Activated naive CD4-positive, alpha-beta T cell treated with anti-CD3 and anti-CD28 coated beads for 36 hours (primary cell): ENCODE data around the gene RUNX1. TPM values are rescaled to one million over a fixed set of nuclear protein-coding genes. Genes with fewer than 3 reads are reported as not detected.

Source experiments
- CTCF ChIA-PET: fragments of 350-600 bp; sonication (Branson Sonifier 250); formaldehyde crosslinking; loops from one replicate; lab custom pipeline; 2021; ENCODE audit warnings: antibody characterized with exemption; lab: Charles Lee
- DNase-seq: peaks from one replicate; pipeline ENCODE4 v3.0.0-alpha.2; 2020
- H3K27ac Mint-ChIP-seq: one replicate; pipeline ENCODE4 v1.8.0; 2021; ENCODE audit warnings: mild to moderate bottlenecking, mixed read lengths
- H3K27me3 Mint-ChIP-seq: one replicate; pipeline ENCODE4 v1.8.0; 2021; ENCODE audit warnings: low read depth, mixed read lengths
- H3K36me3 Mint-ChIP-seq: one replicate; pipeline ENCODE4 v1.8.0; 2021; ENCODE audit warnings: low read depth, mixed read lengths
- H3K4me1 Mint-ChIP-seq: one replicate; pipeline ENCODE4 v1.8.0; 2021; ENCODE audit warnings: low read depth, mixed read lengths
- H3K4me3 Mint-ChIP-seq: one replicate; pipeline ENCODE4 v1.8.0; 2021; ENCODE audit warnings: mild to moderate bottlenecking, moderate library complexity, mixed read lengths
- H3K9me3 Mint-ChIP-seq: one replicate; pipeline ENCODE4 v1.8.0; 2021; ENCODE audit warnings: mixed read lengths
- intact Hi-C: fragments of 100-400 bp; cut with micrococcal nuclease; formaldehyde crosslinking; loops from one replicate; pipeline ENCODE4 v1.15.1; 2023
- total RNA-seq, 2 experiments: library from RNA; stranded (reverse); gene quantifications; one replicate each; pipeline ENCODE4 v1.2.3, GENCODE V29; 2021

RUNX1 gene
- total RNA-seq, 2 experiments from 2014 or later, result 36.9 to 41.0 TPM

GRCh38 chr21:34782506-34783360 is 266.4 kb downstream of the RUNX1 start:
- H3K4me1 Mint-ChIP-seq, result no peaks in the 10 kb centered on the region
- no peak overlapping the region for H3K4me3 Mint-ChIP-seq
- no peak for DNase-seq
- no peak overlapping the region for H3K27ac Mint-ChIP-seq
- no peaks in the 10 kb centered on the region for H3K36me3 Mint-ChIP-seq
- intact Hi-C loops, result no loop called here
- no peaks in the 10 kb centered on the region for H3K9me3 Mint-ChIP-seq
- CTCF ChIA-PET, result interaction anchor here (1.5 kb wide), 1 partner anchor 37 kb away, joined by 3 read pairs; no protein-coding TSS in a partner anchor
- no peaks in the 10 kb centered on the region for H3K27me3 Mint-ChIP-seq

GRCh38 chr21:34781526-34781925 is 267.6 kb downstream of the RUNX1 start:
- Mint-ChIP-seq H3K9me3 (no peaks in the 10 kb centered on the region), H3K4me1 (no peaks in the 10 kb centered on the region), H3K4me3 (no peak overlapping the region), H3K27me3 (no peaks in the 10 kb centered on the region), H3K36me3 (no peaks in the 10 kb centered on the region), H3K27ac (no peak overlapping the region)
- DNase-seq, result no peak
- CTCF ChIA-PET, result interaction anchor here (0.6 to 1.5 kb wide), 2 partner anchors 36 to 870 kb away, joined by 3 read pairs; no protein-coding TSS in a partner anchor
- intact Hi-C loops, result no loop called here

DNA sequence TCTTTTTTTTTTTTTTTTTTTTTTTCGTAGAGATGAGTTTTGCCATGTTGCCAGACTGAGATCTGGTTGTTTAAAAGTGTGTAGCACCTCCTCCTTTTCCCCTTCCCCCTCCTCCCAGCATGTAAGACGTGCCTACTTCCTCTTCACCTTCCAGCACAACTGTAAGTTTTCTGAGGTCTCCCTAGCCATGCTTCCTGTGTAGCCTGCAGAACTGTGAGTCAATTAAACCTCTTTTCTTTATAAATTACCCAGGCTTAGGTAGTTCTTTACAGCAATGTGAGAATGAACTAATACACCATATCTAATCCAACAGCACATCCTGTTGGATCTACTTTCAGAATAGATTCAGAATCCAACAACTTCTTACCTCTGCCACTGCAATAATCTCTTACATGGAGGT is 269.2 kb downstream of the RUNX1 start:
- intact Hi-C loops, result no loop called here

GRCh38 chr21:34775793-34776192 is 273.3 kb downstream of the RUNX1 start:
- Mint-ChIP-seq H3K9me3 (peaks cover 2% of the 10 kb centered on the region), H3K4me1 (no peaks in the 10 kb centered on the region), H3K27ac (no peak overlapping the region), H3K36me3 (no peaks in the 10 kb centered on the region), H3K27me3 (no peaks in the 10 kb centered on the region), H3K4me3 (no peak overlapping the region)
- CTCF ChIA-PET, result no interaction called here
- DNase-seq, result no peak
- intact Hi-C loops, result no loop called here

More for the DNA sequence above, 269.2 kb downstream of the RUNX1 start:
- Mint-ChIP-seq H3K9me3 (no peaks in the 10 kb centered on the region), H3K4me1 (no peaks in the 10 kb centered on the region), H3K4me3 (no peak overlapping the region), H3K27ac (no peak overlapping the region), H3K27me3 (no peaks in the 10 kb centered on the region), H3K36me3 (no peaks in the 10 kb centered on the region)
- DNase-seq, result no peak
- CTCF ChIA-PET, result no interaction called here

DNA sequence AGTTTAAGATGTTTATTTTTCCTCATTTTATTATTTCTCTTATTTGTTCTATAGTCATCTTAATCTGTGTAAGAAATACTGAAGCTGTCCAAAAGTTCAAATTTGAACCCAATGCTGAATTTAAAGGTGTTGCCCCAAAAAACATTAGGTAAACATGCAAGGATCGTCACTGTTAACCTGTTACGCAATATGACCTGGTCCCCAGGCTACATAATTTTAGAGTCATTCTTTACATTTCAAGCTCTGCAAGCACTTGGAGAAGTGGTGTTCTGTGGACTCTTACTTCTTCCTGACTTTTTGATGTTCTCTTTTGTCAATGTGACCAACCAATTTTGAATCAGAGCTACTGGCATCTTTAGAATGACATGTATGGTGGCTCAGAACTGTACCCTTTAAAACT is 274.4 kb downstream of the RUNX1 start:
- Mint-ChIP-seq H3K36me3 (no peaks in the 10 kb centered on the region), H3K4me3 (no peak overlapping the region), H3K9me3 (peaks cover 2% of the 10 kb centered on the region), H3K27me3 (no peaks in the 10 kb centered on the region), H3K4me1 (no peaks in the 10 kb centered on the region), H3K27ac (no peak overlapping the region)
- CTCF ChIA-PET, result interaction anchor here (0.6 kb wide), 1 partner anchor 52 kb away, joined by 3 read pairs; no protein-coding TSS in a partner anchor
- intact Hi-C loops, result no loop called here
- DNase-seq, result no peak

DNA sequence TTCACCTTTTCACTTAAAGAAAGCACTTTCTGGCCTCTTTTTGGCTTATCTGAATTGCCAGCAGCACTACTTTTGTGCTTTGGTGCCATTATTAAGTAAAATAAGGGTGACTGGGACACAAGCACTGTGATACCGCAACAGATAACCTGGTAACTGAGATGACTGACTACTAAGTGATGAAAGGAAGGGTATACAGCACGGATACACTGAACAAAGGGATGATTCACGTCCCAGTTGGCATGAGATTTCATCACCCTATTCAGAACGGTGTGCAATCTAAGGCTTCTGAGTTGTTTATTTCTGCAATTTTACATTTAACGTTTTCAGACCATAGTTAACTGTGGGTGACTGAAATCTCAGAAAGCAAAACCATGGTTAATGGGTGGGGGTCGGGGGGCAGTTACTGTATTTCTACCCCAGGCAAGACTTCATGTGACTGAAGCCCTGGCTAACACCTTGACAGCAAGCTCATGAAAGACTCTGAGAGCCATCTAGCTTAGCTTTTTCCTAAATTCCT is 277.5 kb downstream of the RUNX1 start:
- no peaks in the 10 kb centered on the region for H3K4me1 Mint-ChIP-seq
- H3K36me3 Mint-ChIP-seq, result no peaks in the 10 kb centered on the region
- no peak for DNase-seq
- H3K9me3 Mint-ChIP-seq, result peaks cover 2% of the 10 kb centered on the region
- no peaks in the 10 kb centered on the region for H3K27me3 Mint-ChIP-seq
- H3K27ac Mint-ChIP-seq, result no peak overlapping the region
- intact Hi-C loops, result no loop called here
- CTCF ChIA-PET, result no interaction called here
- no peak overlapping the region for H3K4me3 Mint-ChIP-seq

DNA sequence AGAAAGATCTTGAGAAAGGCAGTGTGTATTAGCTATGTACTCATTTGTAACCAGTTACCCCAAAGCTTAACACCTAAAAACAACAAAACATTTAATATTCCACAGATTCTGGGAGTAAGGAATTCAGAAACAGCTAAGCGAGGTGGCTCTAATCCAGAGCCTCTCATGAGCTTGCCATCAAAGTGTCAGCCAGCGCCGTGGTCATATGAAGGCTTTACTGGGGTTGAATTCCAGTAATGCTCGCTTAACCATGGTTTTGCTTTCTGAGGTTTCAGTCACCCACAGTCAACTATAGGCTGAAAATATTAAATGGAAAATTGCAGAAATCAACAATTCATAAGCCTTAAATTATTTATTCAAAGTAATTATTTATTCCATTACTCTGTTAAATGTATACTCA is 278.5 kb downstream of the RUNX1 start:
- Mint-ChIP-seq H3K36me3 (no peaks in the 10 kb centered on the region), H3K4me1 (no peaks in the 10 kb centered on the region), H3K9me3 (peaks cover 2% of the 10 kb centered on the region), H3K27ac (no peak overlapping the region), H3K4me3 (no peak overlapping the region), H3K27me3 (no peaks in the 10 kb centered on the region)
- CTCF ChIA-PET, result no interaction called here
- intact Hi-C loops, result no loop called here
- no peak for DNase-seq

- H3K27me3 Mint-ChIP-seq, result no peaks in the 10 kb centered on the region
- H3K4me3 Mint-ChIP-seq, result no peak overlapping the region
- H3K9me3 Mint-ChIP-seq, result no peaks in the 10 kb centered on the region
- intact Hi-C loops, result no loop called here
- H3K27ac Mint-ChIP-seq, result no peak overlapping the region
- H3K4me1 Mint-ChIP-seq, result no peaks in the 10 kb centered on the region
- no peak for DNase-seq
- CTCF ChIA-PET, result no interaction called here
- no peaks in the 10 kb centered on the region for H3K36me3 Mint-ChIP-seq
Observed at GRCh38 chr21:34768326-34768725, 280.8 kb downstream of the RUNX1 start.

DNA sequence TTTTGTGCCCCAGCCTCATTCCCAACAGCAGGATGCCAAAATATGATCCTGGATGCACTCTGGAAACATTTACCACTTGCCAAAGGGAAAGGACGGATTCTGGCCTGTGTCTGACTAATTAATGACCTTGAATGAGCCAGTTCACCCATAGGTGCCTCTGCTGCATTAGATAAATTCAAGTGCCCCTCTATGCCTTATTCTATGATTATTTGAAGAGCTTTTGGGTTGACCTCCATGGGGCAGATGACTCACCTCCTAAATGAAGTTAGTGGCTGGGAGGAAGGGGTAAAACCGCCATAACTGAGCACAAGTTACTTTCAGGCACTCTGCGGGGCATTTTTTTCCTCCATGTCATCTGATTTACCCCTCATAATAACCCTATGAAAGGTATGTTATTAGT is 282.2 kb downstream of the RUNX1 start:
- Mint-ChIP-seq H3K36me3 (no peaks in the 10 kb centered on the region), H3K27me3 (no peaks in the 10 kb centered on the region), H3K4me1 (no peaks in the 10 kb centered on the region), H3K4me3 (no peak overlapping the region), H3K27ac (no peak overlapping the region), H3K9me3 (no peaks in the 10 kb centered on the region)
- intact Hi-C loops, result no loop called here
- no peak for DNase-seq
- CTCF ChIA-PET, result interaction anchor here (1.0 kb wide), 1 partner anchor 10 kb away, joined by 3 read pairs; no protein-coding TSS in a partner anchor

- intact Hi-C loops, result no loop called here
- CTCF ChIA-PET, result interaction anchor here (0.6 to 1.6 kb wide), 4 partner anchors 20 to 1261 kb away, joined by 3 to 6 read pairs (median 3); no protein-coding TSS in a partner anchor
- DNase-seq, result no peak
- Mint-ChIP-seq H3K4me3 (no peak overlapping the region), H3K27me3 (no peaks in the 10 kb centered on the region), H3K27ac (no peak overlapping the region), H3K4me1 (no peaks in the 10 kb centered on the region), H3K9me3 (no peaks in the 10 kb centered on the region), H3K36me3 (no peaks in the 10 kb centered on the region)
Observed at GRCh38 chr21:34765619-34766018, 283.5 kb downstream of the RUNX1 start.

- no peak overlapping the region for H3K27ac Mint-ChIP-seq
Observed at GRCh38 chr21:34764715-34765284, 284.3 kb downstream of the RUNX1 start.

DNA sequence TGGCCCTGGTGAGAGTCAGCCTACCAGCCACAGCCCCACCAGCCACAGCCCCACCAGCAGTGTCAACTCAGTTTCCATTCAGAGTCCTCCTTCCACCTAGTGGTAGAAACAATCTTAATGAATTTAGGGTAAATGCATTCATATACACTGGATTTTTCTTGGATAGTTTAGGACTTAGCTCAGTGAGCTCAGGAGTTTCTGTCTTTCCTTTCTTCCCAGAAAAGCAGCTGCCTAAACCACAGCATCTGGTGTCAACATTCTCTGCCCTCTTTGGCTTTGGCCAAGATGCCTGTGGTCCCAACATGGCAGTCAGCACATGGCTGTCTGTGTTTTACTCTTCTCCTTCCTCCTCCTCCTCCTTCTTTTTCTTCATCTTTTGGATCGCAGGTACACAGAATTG is 286.3 kb downstream of the RUNX1 start:
- Mint-ChIP-seq H3K27ac (no peak overlapping the region), H3K36me3 (no peaks in the 10 kb centered on the region), H3K4me3 (no peak overlapping the region), H3K9me3 (no peaks in the 10 kb centered on the region), H3K27me3 (no peaks in the 10 kb centered on the region), H3K4me1 (no peaks in the 10 kb centered on the region)
- CTCF ChIA-PET, result interaction anchor here (1.3 kb wide), 1 partner anchor 19 kb away, joined by 4 read pairs; no protein-coding TSS in a partner anchor
- intact Hi-C loops, result no loop called here
- no peak for DNase-seq

More at GRCh38 chr21:34764715-34765284, 284.3 kb downstream of the RUNX1 start:
- no peaks in the 10 kb centered on the region for H3K4me1 Mint-ChIP-seq
- H3K9me3 Mint-ChIP-seq, result no peaks in the 10 kb centered on the region
- H3K4me3 Mint-ChIP-seq, result no peak overlapping the region
- H3K36me3 Mint-ChIP-seq, result no peaks in the 10 kb centered on the region
- CTCF ChIA-PET, result interaction anchor here (1.5 to 1.6 kb wide), 2 partner anchors 19 to 43 kb away, joined by 3 to 6 read pairs; no protein-coding TSS in a partner anchor
- no peak for DNase-seq
- intact Hi-C loops, result no loop called here
- no peaks in the 10 kb centered on the region for H3K27me3 Mint-ChIP-seq
